HG03135 (cell line): ENCODE measurements around the gene HOXB8.

ENCODE experiments used
- ATAC-seq: cut with Tn5 transposase; IDR thresholded peaks from one replicate; pipeline ENCODE4 v1.9.1; 2021; ENCODE audit warnings: mild to moderate bottlenecking, moderate library complexity; ENCODE audit not compliant: unreplicated experiment

The HOXB8 gene

DNA sequence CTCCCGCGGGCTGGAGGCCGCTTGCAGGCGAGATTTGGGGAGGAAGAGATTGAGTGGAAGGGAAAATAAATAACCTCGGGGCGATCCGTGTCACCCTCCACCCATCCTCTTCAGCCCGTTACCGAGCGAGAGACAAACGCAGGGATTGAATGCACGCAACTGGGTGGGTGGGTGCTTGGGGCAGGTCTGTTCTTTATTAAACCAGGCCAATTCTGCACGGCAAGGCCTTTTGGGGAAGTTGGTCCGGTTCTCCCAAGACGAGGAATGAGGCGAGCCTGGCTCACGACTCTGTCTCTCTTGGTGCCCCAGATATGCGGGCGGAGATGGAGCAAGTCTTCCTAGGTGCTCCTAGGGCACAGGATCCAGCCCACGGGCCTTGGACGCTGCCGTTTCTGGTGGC lies 3.9 kb downstream of the HOXB8 start:
- ATAC-seq = no peak

DNA sequence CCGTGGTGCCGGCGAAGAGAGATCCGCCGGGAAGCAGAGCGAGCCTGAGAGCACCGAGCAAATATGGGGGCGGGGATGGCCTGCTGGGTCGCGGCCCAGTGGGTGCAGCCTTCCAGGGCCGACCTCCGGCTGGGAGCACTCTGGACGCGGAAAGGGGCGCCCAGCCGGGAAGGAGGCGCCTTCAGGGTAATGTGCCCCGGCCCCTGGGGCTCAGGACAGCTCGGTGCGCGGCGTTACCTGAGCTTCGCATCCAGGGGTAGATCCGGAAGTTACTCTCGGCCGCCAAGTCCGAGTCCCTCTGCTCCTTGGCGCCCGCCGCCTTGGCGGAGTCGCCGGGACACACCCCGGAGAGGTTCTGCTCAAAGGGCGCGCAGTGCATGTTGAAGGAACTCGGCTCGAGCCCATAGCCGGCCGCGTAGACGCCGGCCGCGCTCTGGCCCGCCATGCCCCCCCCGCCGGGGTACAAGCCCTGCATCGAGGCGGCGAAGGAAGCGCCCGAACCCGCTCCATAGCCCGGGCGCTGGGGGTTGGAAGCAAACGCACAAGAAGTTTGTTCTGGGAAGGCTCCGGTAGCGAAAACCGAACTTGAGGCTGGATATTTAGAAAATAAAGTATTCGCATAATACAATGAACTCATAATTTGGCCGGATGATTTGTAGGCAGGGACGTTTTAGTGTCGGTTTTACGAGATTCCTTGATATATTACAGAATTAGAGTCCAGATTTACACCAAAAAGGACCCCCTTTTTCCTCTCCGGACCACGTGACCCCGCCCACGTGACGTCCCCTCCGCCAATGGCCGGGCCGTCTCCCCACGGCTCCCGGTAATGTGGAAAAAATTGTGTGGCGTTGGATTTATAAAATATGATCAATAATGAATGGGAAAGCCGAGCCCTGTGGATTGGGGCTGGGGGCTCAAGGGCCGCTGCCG lies 4.5 kb downstream of the HOXB8 start, which contains the start of gene HOXB7:
TSS of gene HOXB7 (minus strand) at position 736 of the 930 bp plus-strand sequence. CDS start at position 637, 99 bp downstream.
- no peak for ATAC-seq

- ATAC-seq = no peak
Measured at GRCh38 chr17:48609759-48610281, 5.3 kb downstream of the HOXB8 start.

- ATAC-seq = no peak
Measured at GRCh38 chr17:48609033-48609432, 6.1 kb downstream of the HOXB8 start.

- no peak for ATAC-seq
Measured at GRCh38 chr17:48608494-48608834, 6.6 kb downstream of the HOXB8 start.

DNA sequence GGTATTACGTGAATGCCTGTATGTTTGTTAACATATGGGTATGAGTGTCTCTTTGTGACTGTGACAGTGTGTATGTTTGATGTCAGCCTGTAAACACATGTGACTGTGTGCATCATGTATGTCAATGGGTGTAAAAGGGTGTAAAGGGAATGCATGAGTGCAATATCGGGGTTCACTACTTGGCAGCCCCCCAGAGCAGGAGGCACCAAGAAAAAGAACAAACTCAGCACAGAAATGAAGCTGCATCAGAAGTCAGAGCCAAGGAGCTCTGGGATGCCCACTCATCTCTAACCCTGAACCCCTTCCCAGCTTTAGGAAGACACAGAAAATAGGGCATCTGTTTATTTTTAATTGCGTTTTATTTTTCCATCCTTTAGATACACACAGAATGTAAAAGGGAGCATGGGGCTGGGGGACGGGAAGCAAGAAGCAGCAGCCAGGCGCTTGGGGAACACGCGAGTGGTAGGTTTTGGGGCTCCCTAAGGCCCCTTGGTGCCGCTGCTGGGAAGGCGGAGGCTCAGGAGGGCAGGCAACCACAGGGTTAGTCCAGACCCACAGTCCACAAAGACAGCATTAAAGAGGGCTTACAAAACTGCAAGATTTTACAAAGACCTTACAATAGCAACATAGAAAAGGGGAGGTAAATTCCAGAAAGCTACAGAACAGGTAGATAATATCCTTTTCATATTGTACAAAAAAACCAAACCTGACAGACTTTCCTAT lies 8.0 kb downstream of the HOXB8 start:
- ATAC-seq = no peak

GRCh38 chr17:48605991-48606891 lies 8.9 kb downstream of the HOXB8 start:
- no peak for ATAC-seq

GRCh38 chr17:48605409-48605919 lies 9.6 kb downstream of the HOXB8 start:
- no peak for ATAC-seq

GRCh38 chr17:48604770-48605329 lies 10.2 kb downstream of the HOXB8 start, which contains the start of gene HOXB6:
Gene HOXB6 (minus strand): TSS chr17:48604986. CDS start chr17:48598150, 6,836 bp downstream.
- ATAC-seq = no peak

GRCh38 chr17:48603959-48604769 lies 10.9 kb downstream of the HOXB8 start:
- no peak for ATAC-seq

GRCh38 chr17:48601539-48602425 lies 13.3 kb downstream of the HOXB8 start:
- ATAC-seq = no peak

DNA sequence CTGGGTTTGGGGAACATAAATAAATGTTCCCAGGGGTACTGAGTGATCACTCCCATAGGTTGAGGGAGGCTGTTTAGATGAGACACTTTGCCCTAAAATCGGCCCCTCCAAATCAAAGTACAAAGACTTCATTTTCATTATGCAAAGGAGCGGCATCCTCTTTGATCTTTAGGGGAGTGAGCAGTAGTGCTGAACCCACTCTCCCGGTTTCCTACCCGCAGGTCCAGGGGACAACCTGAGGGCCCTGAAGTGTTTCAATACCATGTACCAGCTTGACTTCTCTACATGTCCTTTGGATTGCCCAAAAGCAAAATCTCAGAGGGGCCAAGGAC lies 13.9 kb downstream of the HOXB8 start:
- ATAC-seq = no peak

GRCh38 chr17:48600244-48601098 lies 14.6 kb downstream of the HOXB8 start:
- ATAC-seq = no peak

DNA sequence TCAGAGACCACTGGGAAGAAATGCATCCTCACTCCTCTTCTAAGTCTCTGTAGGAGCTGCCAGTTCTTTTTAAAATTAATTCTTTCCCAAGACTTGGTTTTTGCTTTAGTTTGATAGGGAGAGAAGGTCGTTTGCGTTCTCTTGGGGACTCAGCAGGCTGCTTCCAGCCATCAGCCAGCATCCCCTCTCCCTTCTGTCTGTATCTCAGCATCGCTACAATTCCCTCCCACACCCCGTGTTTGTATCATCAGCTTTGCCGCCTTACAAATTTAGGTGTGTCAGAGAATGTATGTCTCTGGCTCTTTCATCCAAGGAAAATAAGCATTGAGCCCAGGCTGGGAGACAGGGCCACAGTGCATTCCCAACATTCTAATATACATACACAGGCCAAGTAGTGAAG lies 15.7 kb downstream of the HOXB8 start:
- no peak for ATAC-seq

DNA sequence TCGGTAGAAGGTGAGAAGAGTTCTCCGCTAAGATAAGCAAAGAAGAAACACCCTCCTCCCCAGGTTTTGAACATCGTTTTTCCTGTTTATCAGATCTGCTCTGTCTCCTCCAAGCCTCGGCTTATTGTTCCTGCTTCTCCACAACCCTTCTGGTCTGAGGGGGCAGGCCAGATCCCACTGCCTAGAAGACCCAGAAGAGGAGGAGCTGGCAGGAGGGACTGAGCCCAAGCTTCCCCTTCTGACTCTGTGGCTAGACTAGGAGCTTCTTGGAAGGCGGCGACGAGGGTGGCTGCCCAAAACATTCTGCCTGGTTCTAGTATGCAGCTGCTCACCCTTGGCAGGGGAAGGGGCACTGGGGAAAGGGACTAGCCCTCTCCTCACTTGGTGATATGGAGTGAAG lies 16.4 kb downstream of the HOXB8 start:
- no peak for ATAC-seq

DNA sequence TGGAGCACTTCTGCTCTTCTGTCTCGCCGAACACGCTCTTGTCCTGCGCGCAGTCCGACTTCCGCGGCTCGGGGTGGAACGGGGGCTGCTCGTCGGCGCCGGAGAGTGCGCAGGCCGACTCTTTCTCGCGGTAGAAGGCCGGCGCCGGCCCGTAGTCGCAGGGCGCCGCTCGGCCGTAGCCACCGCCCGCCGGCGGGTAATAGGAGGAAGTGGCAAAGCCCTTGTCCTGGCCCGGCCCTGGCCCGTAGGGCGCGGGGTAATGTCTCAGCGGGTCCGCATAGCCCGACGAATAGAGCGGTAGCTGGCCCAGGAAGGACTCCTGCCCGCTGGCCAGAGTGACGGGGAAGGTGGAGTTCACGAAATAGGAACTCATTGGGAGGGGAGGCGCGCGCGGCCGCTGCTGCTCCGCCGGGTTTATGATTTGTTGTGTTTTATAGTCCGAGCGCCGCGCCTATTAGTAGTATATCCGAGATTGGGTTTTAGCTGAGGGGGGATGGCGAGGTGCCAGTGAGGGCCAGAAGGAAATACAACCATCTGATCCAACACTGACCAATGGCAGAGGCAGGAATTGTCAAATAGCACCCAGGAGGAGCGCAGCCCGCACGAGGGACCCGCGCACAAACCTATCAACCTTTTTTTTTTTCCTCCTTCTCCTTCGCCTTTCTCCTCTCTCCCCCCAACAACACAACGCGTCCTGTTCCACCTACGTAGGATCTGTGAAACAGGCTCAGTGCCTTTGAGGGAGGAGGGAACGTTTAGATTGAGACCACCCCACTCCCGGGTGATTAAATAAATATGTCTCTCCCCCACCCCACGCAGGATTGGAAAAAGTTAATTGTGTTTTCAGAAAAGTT lies 17.1 kb downstream of the HOXB8 start:
- no peak for ATAC-seq

GRCh38 chr17:48597528-48597777 lies 17.6 kb downstream of the HOXB8 start:
- ATAC-seq = no peak
